Measurements from ENCODE around the gene PROKR1.

Gene PROKR1

DNA sequence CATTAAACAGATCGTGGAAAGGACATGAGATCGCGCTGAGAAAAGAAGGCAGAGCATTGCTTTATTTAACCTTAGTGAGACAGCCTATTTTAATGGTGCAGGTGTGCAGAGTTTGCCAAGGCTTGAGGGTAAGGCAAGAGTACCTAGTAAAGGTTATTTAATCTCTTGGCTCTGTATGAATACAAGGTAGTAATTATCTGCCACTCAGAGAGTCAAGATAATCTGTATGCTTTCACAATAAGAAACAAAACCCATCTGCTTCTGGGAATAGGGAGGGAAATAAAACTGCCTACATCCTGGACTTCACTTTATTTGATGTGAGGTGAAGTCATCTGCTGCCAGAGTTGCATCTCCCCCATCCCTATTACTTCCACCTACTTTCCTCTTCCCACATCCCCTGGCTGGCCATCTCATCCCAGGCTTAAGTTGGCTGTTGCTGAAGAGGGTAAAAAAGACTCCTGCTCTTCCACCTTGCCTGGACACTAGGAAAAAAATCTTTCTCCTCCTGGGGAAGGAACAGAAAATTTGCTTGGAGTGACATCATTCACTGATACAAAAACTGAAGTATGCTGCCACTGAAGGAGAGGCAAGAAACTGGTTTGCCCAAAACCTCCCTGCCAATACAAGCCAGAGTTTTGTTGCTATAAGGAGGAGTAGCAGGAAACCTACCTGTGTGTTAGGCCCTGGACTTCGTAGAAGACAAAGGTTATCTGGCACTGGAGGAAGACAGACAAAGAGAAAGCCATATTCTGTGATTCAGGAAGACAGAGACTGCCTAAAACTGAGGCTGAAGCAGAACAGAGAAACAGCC, 55.4 kb downstream of the PROKR1 start:
- no peak for DNase-seq (ENCODE audit: low read depth)

DNA sequence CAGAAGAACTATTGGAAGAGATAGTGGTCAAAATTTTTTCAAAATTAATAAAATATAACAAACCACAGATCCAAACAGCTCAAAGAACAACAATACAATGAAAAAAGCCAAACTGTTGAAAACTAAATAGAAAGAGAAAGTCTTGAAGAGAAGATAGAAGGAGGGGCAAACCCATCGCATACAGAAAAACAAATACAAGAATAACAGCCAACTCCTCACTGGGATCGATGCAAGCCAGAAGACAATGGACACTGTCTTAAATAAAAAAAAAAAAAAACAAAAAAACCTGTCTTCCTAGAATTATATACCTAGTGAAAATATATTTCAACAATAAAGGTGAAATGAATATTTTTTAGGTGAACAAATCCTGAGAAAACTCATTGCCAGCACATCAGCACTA, 57.2 kb downstream of the PROKR1 start:
- DNase-seq (ENCODE audit: low read depth), result no peak

DNA sequence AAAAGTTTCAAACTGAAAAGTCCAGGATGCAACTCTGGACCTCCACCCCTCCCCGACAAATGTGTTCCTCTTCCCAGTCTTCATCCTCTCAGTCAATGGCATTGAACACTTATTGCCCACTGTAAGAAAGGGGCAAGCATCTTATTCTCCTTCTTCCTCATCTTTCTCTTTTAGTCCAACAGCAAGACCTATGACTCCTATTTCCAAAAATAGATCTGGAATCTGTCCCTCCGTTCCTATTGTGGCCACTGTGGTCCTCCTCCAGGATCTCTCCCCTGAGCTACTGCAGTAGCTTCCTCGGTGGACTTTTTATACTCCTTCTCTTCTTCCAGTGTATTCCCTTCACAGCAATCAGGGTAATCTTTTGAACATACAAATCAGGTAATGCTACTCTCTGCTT, 63.3 kb downstream of the PROKR1 start:
- no peak for DNase-seq (ENCODE audit: low read depth)

Data from stimulated activated CD8-positive, alpha-beta memory T cell treated with anti-CD3 and anti-CD28 coated beads, Interleukin-15, amount 100 ng/mL, for 24 hours (primary cell).